MM.1S (cell line): ENCODE measurements around the gene ARFIP1.

Source experiments
- DNase-seq: peaks from one replicate; pipeline ENCODE4 v3.0.0-alpha.2; 2015
- H2AFZ ChIP-seq: fragments of 300-600 bp; sonication (generic); 2 replicates; pipeline ENCODE4 v1.6.0; 2016; ENCODE audit warnings: antibody characterized with exemption, low read length
- H3F3A ChIP-seq: fragments of 300-600 bp; sonication (generic); 2 replicates; pipeline ENCODE4 v1.6.1; 2016; ENCODE audit warnings: mild to moderate bottlenecking, antibody characterized with exemption, low read length, moderate library complexity, mixed read lengths; ENCODE audit not compliant: insufficient read depth
- H3K27ac ChIP-seq: fragments of 300-600 bp; sonication (generic); 2 replicates; pipeline ENCODE4 v1.5.1; 2016; ENCODE audit warnings: mild to moderate bottlenecking, low read length
- H3K27me3 ChIP-seq: fragments of 300-600 bp; sonication (generic); replicated peaks from 2 replicates; pipeline ENCODE4 v1.6.0; 2016; ENCODE audit warnings: low read length; ENCODE audit not compliant: insufficient read depth
- H3K36me3 ChIP-seq: fragments of 300-600 bp; sonication (generic); replicated peaks from 2 replicates; pipeline ENCODE4 v1.6.1; 2016; ENCODE audit warnings: mild to moderate bottlenecking, low read length, mixed read lengths; ENCODE audit not compliant: insufficient read depth
- H3K4me1 ChIP-seq: fragments of 300-600 bp; sonication (generic); 2 replicates; pipeline ENCODE4 v1.6.1; 2016; ENCODE audit warnings: low read length, mixed read lengths
- H3K4me2 ChIP-seq: fragments of 300-600 bp; sonication (generic); 2 replicates; pipeline ENCODE4 v1.6.0; 2016; ENCODE audit warnings: low read depth, low read length
- H3K4me3 ChIP-seq: fragments of 300-600 bp; sonication (generic); 2 replicates; pipeline ENCODE4 v1.5.1; 2016; ENCODE audit warnings: low read length, mixed read lengths
- H3K79me2 ChIP-seq: fragments of 300-600 bp; sonication (generic); 2 replicates; pipeline ENCODE4 v1.6.1; 2016; ENCODE audit warnings: mixed run types, low read length, mixed read lengths
- H3K9ac ChIP-seq: fragments of 300-600 bp; sonication (generic); 2 replicates; pipeline ENCODE4 v1.6.1; 2016; ENCODE audit warnings: low read length, mixed read lengths
- H3K9me2 ChIP-seq: fragments of 300-600 bp; sonication (generic); replicated peaks from 2 replicates; pipeline ENCODE4 v1.6.1; 2016; ENCODE audit warnings: mild to moderate bottlenecking, low read length, mixed read lengths; ENCODE audit not compliant: insufficient read depth
- H3K9me3 ChIP-seq: fragments of 300-600 bp; sonication (generic); replicated peaks from 2 replicates; pipeline ENCODE4 v1.6.1; 2016; ENCODE audit warnings: mild to moderate bottlenecking, low read length, mixed read lengths; ENCODE audit not compliant: insufficient read depth
- H4K20me1 ChIP-seq: fragments of 300-600 bp; sonication (generic); 2 replicates; pipeline ENCODE4 v1.6.1; 2016; ENCODE audit warnings: mild to moderate bottlenecking, low read length, moderate library complexity, mixed read lengths; ENCODE audit not compliant: insufficient read depth
- CTCF ChIP-seq: fragments of 300-600 bp; sonication (generic); IDR thresholded peaks from 2 replicates; pipeline ENCODE4 v1.5.1; 2016; ENCODE audit warnings: antibody characterized with exemption, low read length, mixed read lengths
- EZH2 ChIP-seq: fragments of 300-600 bp; sonication (generic); optimal IDR thresholded peaks from 2 replicates; pipeline ENCODE3; 2017; ENCODE audit warnings: low read depth, mild to moderate bottlenecking, antibody characterized with exemption, low read length, mixed read lengths
- EZH2phosphoT487 ChIP-seq: fragments of 300-600 bp; sonication (generic); IDR thresholded peaks from 2 replicates; pipeline ENCODE4 v1.6.1; 2018; ENCODE audit warnings: antibody characterized with exemption, low read length

The ARFIP1 gene

GRCh38 chr4:152910521-152910920, 130.8 kb downstream of the ARFIP1 start:
- Histone ChIP-seq H4K20me1 (no peaks in the 10 kb centered on the region), H3K36me3 (no peaks in the 10 kb centered on the region), H3K9me3 (no peaks in the 10 kb centered on the region), H3K79me2 (no peaks in the 10 kb centered on the region), H3K9ac (no peak overlapping the region), H3K4me1 (no peaks in the 10 kb centered on the region), H3K4me2 (no peak overlapping the region), H3F3A (no peaks in the 10 kb centered on the region), H3K27ac (no peak overlapping the region), H3K9me2 (no peaks in the 10 kb centered on the region), H3K27me3 (no peaks in the 10 kb centered on the region), H3K4me3 (no peak overlapping the region), H2AFZ (no peak overlapping the region)
- TF ChIP-seq EZH2 (no peak), CTCF (no peak), EZH2phosphoT487 (no peak)
- DNase-seq = no peak

GRCh38 chr4:152917543-152918395, 138.0 kb downstream of the ARFIP1 start:
- Histone ChIP-seq H3K36me3 (no peaks in the 10 kb centered on the region), H3K79me2 (no peaks in the 10 kb centered on the region), H3K9ac (no peak overlapping the region), H3K27ac (no peak overlapping the region), H2AFZ (no peak overlapping the region), H3K4me2 (no peak overlapping the region), H3K9me3 (no peaks in the 10 kb centered on the region), H3K4me3 (no peak overlapping the region), H3K27me3 (no peaks in the 10 kb centered on the region), H3K9me2 (no peaks in the 10 kb centered on the region), H3F3A (no peaks in the 10 kb centered on the region), H3K4me1 (no peaks in the 10 kb centered on the region), H4K20me1 (no peaks in the 10 kb centered on the region)
- TF ChIP-seq EZH2 = no peak
- TF ChIP-seq EZH2phosphoT487 = no peak
- no peak for TF ChIP-seq CTCF
- no peak for DNase-seq

- Histone ChIP-seq H3K4me1 (no peaks in the 10 kb centered on the region), H3K9ac (no peak overlapping the region), H3K27me3 (no peaks in the 10 kb centered on the region), H4K20me1 (no peaks in the 10 kb centered on the region), H3K9me3 (no peaks in the 10 kb centered on the region), H3K4me3 (no peak overlapping the region), H3K36me3 (no peaks in the 10 kb centered on the region), H3K27ac (no peak overlapping the region), H2AFZ (no peak overlapping the region), H3K79me2 (no peaks in the 10 kb centered on the region), H3K4me2 (no peak overlapping the region), H3K9me2 (no peaks in the 10 kb centered on the region), H3F3A (no peaks in the 10 kb centered on the region)
- no peak for TF ChIP-seq CTCF
- no peak for TF ChIP-seq EZH2
- TF ChIP-seq EZH2phosphoT487 = no peak
- DNase-seq = no peak
These were observed 140.1 kb downstream of the ARFIP1 start for GRCh38 chr4:152919826-152920225.
